Astrocyte (in vitro differentiated cells and primary cell): ENCODE data around the gene DNAH11. TPM values are rescaled to one million over a fixed set of nuclear protein-coding genes. Genes with fewer than 3 reads are reported as not detected.
"Not testable (repeated sequence)": the region's sequence is repeated elsewhere in the genome, so short reads cannot be mapped to it uniquely, and the experiment has no call there.

Experiments
- DNase-seq: peaks from one replicate; pipeline ENCODE4 v3.0.0-alpha.2; 2010; ENCODE audit warnings: low read depth
- FAIRE-seq: peaks from 2 replicates; lab custom pipeline; 2011; peaks lifted over from hg19 to GRCh38; lab: Jason Lieb, UNC
- H2AFZ ChIP-seq: 2 replicates; pipeline ENCODE4 v1.6.0; 2012; ENCODE audit warnings: low read depth, low read length, inconsistent platforms
- H3K27ac ChIP-seq: 2 replicates; pipeline ENCODE4 v1.5.1; 2011; ENCODE audit warnings: low read depth, low read length, inconsistent platforms
- H3K27me3 ChIP-seq: 2 replicates; pipeline ENCODE4 v1.6.0; 2011; ENCODE audit warnings: low read length, inconsistent platforms; ENCODE audit not compliant: insufficient read depth
- H3K36me3 ChIP-seq: 2 replicates; pipeline ENCODE4 v1.5.1; 2011; ENCODE audit warnings: low read length, inconsistent platforms; ENCODE audit not compliant: insufficient read depth
- H3K4me1 ChIP-seq: 2 replicates; pipeline ENCODE4 v1.5.1; 2011; ENCODE audit warnings: low read length, inconsistent platforms; ENCODE audit not compliant: insufficient read depth
- H3K4me2 ChIP-seq: 2 replicates; pipeline ENCODE4 v1.6.0; 2012; ENCODE audit warnings: low read length, inconsistent platforms
- H3K4me3 ChIP-seq: 2 replicates; pipeline ENCODE4 v1.5.1; 2011; ENCODE audit warnings: low read depth, mild to moderate bottlenecking, low read length, inconsistent platforms; ENCODE audit not compliant: insufficient read depth
- H3K79me2 ChIP-seq: 2 replicates; pipeline ENCODE4 v1.6.0; 2012; ENCODE audit warnings: mild to moderate bottlenecking, low read length, inconsistent platforms; ENCODE audit not compliant: insufficient read depth
- H3K9ac ChIP-seq: 2 replicates; pipeline ENCODE4 v1.6.0; 2012; ENCODE audit warnings: mild to moderate bottlenecking, low read length, inconsistent platforms
- H3K9me3 ChIP-seq: 2 replicates; pipeline ENCODE4 v1.5.1; 2012; ENCODE audit warnings: low read depth, mild to moderate bottlenecking, low read length, inconsistent platforms; ENCODE audit not compliant: insufficient read depth
- H4K20me1 ChIP-seq: 2 replicates; pipeline ENCODE4 v1.6.0; 2012; ENCODE audit warnings: low read length, inconsistent platforms; ENCODE audit not compliant: insufficient read depth
- H3K27ac Mint-ChIP-seq: one replicate; pipeline ENCODE4 v1.8.0; 2021; ENCODE audit warnings: mild to moderate bottlenecking, mixed read lengths; ENCODE audit not compliant: unreplicated experiment
- H3K27me3 Mint-ChIP-seq: one replicate; pipeline ENCODE4 v1.8.0; 2021; ENCODE audit warnings: low read depth, mixed read lengths; ENCODE audit not compliant: unreplicated experiment
- H3K36me3 Mint-ChIP-seq: one replicate; pipeline ENCODE4 v1.8.0; 2021; ENCODE audit warnings: low read depth, mixed read lengths; ENCODE audit not compliant: unreplicated experiment
- H3K4me1 Mint-ChIP-seq: one replicate; pipeline ENCODE4 v1.8.0; 2021; ENCODE audit warnings: low read depth, mixed read lengths; ENCODE audit not compliant: unreplicated experiment
- H3K4me3 Mint-ChIP-seq: one replicate; pipeline ENCODE4 v1.8.0; 2021; ENCODE audit warnings: mild to moderate bottlenecking, moderate library complexity, mixed read lengths; ENCODE audit not compliant: unreplicated experiment
- H3K9me3 Mint-ChIP-seq: one replicate; pipeline ENCODE4 v1.8.0; 2021; ENCODE audit warnings: mild to moderate bottlenecking, mixed read lengths; ENCODE audit not compliant: unreplicated experiment
- EZH2 ChIP-seq: IDR thresholded peaks from 2 replicates; pipeline ENCODE4 v1.6.1; 2012; ENCODE audit warnings: mild to moderate bottlenecking, low read length, inconsistent platforms; ENCODE audit not compliant: insufficient read depth
- total RNA-seq: library from RNA; stranded (reverse); gene quantifications from 2 replicates; pipeline ENCODE4 v1.2.1, GENCODE V29; 2021
- TF ChIP-seq, protein P1 (sequence below): IDR thresholded peaks from 2 replicates; pipeline ENCODE4 v1.5.1; 2011; ENCODE audit warnings: low read depth, mild to moderate bottlenecking, inconsistent platforms, low read length, moderate library complexity; ENCODE audit not compliant: insufficient read depth

Gene DNAH11
- total RNA-seq, 1 donor from 2014 or later, result 0.43 TPM

DNA sequence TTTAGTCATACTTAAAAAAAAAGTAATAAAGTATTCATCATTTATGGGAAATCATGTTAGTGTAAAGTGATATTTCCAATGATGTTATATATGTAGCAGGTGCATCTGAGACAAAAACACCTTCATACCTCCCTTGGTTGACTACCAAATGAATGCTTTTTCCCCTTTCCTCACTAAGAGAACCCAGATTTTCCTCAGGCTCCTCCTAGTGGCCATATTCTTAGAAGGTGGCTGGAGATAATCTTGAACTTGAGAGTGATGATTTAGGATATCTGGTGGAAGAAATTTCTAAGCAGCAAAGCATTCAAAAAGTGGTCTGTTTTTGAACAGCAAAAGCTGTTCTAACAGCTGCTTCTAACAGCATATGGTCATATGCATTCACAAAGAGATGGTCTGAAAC, 16.8 kb upstream of the DNAH11 start:
- Mint-ChIP-seq H3K9me3 (peaks cover 2% of the 10 kb centered on the region), H3K4me1 (no peaks in the 10 kb centered on the region), H3K36me3 (no peaks in the 10 kb centered on the region), H3K4me3 (no peak overlapping the region), H3K27me3 (no peaks in the 10 kb centered on the region), H3K27ac (no peak overlapping the region)
- Histone ChIP-seq H3K4me1 (no peaks in the 10 kb centered on the region), H3K27ac (no peak overlapping the region), H2AFZ (no peak overlapping the region), H3K9me3 (peaks cover 2% of the 10 kb centered on the region), H3K27me3 (no peaks in the 10 kb centered on the region), H3K4me2 (no peak overlapping the region), H4K20me1 (no peaks in the 10 kb centered on the region), H3K9ac (no peak overlapping the region), H3K36me3 (no peaks in the 10 kb centered on the region), H3K4me3 (no peak overlapping the region), H3K79me2 (no peaks in the 10 kb centered on the region)
- DNase-seq, result no peak
- TF ChIP-seq, protein P1, sequence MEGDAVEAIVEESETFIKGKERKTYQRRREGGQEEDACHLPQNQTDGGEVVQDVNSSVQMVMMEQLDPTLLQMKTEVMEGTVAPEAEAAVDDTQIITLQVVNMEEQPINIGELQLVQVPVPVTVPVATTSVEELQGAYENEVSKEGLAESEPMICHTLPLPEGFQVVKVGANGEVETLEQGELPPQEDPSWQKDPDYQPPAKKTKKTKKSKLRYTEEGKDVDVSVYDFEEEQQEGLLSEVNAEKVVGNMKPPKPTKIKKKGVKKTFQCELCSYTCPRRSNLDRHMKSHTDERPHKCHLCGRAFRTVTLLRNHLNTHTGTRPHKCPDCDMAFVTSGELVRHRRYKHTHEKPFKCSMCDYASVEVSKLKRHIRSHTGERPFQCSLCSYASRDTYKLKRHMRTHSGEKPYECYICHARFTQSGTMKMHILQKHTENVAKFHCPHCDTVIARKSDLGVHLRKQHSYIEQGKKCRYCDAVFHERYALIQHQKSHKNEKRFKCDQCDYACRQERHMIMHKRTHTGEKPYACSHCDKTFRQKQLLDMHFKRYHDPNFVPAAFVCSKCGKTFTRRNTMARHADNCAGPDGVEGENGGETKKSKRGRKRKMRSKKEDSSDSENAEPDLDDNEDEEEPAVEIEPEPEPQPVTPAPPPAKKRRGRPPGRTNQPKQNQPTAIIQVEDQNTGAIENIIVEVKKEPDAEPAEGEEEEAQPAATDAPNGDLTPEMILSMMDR, result no peak
- no peak for TF ChIP-seq EZH2
- no peak for FAIRE-seq

DNA sequence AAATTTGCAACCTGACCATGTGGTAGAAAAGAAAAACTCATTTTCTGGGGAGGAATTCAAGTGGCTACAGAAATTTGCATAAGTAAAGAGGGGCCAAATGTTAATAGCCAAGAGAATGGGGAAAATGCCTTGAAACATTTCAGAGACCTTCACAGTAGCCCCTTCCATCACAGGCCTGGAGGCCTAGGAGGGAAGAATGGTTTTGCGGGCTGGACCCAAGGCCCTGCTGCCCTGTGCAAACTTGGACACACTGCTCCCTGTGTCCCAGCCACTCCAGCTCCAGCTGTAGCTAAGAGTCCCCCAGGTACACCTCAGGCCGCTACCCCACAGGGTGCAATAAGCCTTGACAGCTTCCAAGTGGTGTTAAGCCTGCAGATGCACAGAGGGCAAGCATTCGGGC, 16.4 kb upstream of the DNAH11 start:
- H3K4me2 ChIP-seq, result no peak overlapping the region
- no peak for DNase-seq
- no peak overlapping the region for H3K4me3 ChIP-seq
- TF ChIP-seq EZH2, result no peak
- TF ChIP-seq, protein P1, result no peak
- no peaks in the 10 kb centered on the region for H3K79me2 ChIP-seq
- no peaks in the 10 kb centered on the region for H3K27me3 Mint-ChIP-seq
- H3K4me1 Mint-ChIP-seq, result no peaks in the 10 kb centered on the region
- H3K9me3 Mint-ChIP-seq, result peaks cover 2% of the 10 kb centered on the region
- H3K4me3 Mint-ChIP-seq, result no peak overlapping the region
- no peak overlapping the region for H3K27ac ChIP-seq
- H3K36me3 Mint-ChIP-seq, result no peaks in the 10 kb centered on the region
- no peak overlapping the region for H3K9ac ChIP-seq
- H3K9me3 ChIP-seq, result peaks cover 2% of the 10 kb centered on the region
- H4K20me1 ChIP-seq, result no peaks in the 10 kb centered on the region
- FAIRE-seq, result no peak
- H2AFZ ChIP-seq, result no peak overlapping the region
- H3K36me3 ChIP-seq, result no peaks in the 10 kb centered on the region
- H3K4me1 ChIP-seq, result no peaks in the 10 kb centered on the region
- H3K27ac Mint-ChIP-seq, result no peak overlapping the region
- H3K27me3 ChIP-seq, result no peaks in the 10 kb centered on the region

DNA sequence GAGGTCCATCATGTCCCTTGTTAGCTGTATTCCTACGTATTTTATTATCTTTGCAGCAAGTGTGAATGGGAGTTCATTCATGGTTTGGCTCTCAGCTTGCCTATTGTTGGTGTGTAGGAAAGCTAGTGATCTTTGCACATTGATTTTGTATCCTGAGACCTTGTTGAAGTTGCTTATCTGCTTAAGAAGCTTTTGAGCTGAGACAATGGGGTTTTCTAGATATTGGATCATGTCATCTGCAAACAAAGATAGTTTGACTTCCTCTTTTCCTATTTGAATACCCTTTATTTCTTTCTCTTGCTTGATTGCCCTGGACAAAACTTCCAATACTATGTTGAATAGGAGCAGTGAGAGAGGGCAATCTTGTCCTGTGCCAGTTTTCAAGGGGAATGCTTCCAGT, 10.4 kb upstream of the DNAH11 start:
- not testable (repeated sequence) for H3K4me1 Mint-ChIP-seq, H3K9me3 Mint-ChIP-seq, H3K27me3 Mint-ChIP-seq, H3K9me3 ChIP-seq, H3K4me3 Mint-ChIP-seq, H3K36me3 Mint-ChIP-seq, H3K27me3 ChIP-seq, DNase-seq, H3K27ac ChIP-seq, H3K4me2 ChIP-seq, FAIRE-seq, H2AFZ ChIP-seq, H3K9ac ChIP-seq, H3K4me3 ChIP-seq, H3K27ac Mint-ChIP-seq, H4K20me1 ChIP-seq, H3K79me2 ChIP-seq, H3K36me3 ChIP-seq, H3K4me1 ChIP-seq

DNA sequence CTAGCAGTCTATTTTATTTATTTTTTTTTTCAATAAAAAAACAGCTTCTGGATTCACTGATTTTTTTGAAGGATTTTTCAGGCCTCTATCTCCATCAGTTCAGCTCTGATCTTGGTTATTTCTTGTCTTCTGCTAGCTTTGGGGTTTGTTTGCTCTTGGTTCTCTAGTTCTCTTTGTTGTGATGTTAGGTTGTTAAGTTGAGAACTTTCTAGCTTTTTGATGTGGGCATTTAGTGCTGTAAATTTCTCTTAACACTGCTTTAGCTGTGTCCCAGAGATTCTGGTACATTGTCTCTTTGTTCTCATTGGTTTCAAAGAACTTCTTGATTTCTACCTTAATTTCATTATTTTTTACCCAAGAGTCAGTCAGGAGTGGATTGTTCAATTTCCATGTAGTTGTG, 9.2 kb upstream of the DNAH11 start:
- not testable (repeated sequence) for H3K27ac ChIP-seq, H3K9me3 Mint-ChIP-seq, H3K27me3 Mint-ChIP-seq, H3K79me2 ChIP-seq, H3K4me2 ChIP-seq, H3K4me3 ChIP-seq, H2AFZ ChIP-seq, H3K9me3 ChIP-seq, H4K20me1 ChIP-seq, H3K36me3 Mint-ChIP-seq, FAIRE-seq, DNase-seq, H3K4me1 ChIP-seq, H3K4me1 Mint-ChIP-seq, H3K36me3 ChIP-seq, H3K9ac ChIP-seq, H3K27ac Mint-ChIP-seq, H3K4me3 Mint-ChIP-seq, H3K27me3 ChIP-seq

DNA sequence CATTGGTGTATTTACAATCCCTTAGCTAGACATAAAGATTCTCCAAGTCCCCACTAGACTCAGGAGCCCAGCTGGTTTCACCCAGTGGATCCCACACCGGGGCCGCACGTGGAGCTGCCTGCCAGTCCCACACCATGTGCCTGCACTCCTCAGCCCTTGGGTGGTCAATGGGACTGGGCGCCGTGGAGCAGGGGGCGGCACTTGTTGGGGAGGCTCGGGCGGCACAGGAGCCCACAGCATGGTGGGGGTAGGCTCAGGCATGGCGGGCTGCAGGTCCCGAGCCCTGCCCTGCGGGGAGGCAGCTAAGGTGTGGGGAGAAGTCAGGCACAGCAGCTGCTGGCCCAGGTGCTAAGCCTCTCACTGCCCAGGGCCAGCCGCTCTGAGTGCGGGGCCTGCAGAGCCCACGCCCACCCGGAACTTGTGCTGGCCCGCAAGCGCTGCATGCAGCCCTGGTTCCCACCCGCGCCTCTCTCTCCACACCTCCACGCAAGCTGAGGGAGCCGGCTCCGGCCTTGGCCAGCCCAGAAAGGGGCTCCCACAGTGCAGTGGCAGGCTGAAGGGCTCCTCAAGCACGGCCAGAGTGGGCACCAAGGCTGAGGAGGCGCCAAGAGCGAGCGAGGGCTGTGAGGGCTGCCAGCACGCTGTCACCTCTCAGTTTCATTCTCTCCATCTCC, 6.3 kb upstream of the DNAH11 start:
- not testable (repeated sequence) for H3K9me3 ChIP-seq, H3K4me2 ChIP-seq, H3K36me3 ChIP-seq, H3K36me3 Mint-ChIP-seq, H3K27ac ChIP-seq, H4K20me1 ChIP-seq, FAIRE-seq, H3K4me3 ChIP-seq, H3K9ac ChIP-seq, DNase-seq, H2AFZ ChIP-seq, H3K79me2 ChIP-seq, H3K4me3 Mint-ChIP-seq, H3K27ac Mint-ChIP-seq, H3K27me3 Mint-ChIP-seq, H3K27me3 ChIP-seq, H3K4me1 ChIP-seq, H3K4me1 Mint-ChIP-seq
- peaks cover 10% of the 10 kb centered on the region for H3K9me3 Mint-ChIP-seq
